HG02763 (cell line): ENCODE results near the gene F8A2.
A peak's percentile ranks its signal among the peaks of the same experiment; 100 is the strongest.
"Not testable (repeated sequence)": the region's sequence is repeated elsewhere in the genome, so short reads cannot be mapped to it uniquely, and the experiment has no call there.

Source experiments
- ATAC-seq: cut with Tn5 transposase; IDR thresholded peaks from one replicate; pipeline ENCODE4 v1.9.1; 2021; ENCODE audit warnings: mild to moderate bottlenecking, moderate library complexity; ENCODE audit not compliant: unreplicated experiment

F8A2 gene

GRCh38 chrX:155381843-155382528 lies at the start of gene F8A2:
Gene F8A2 (plus strand): TSS chrX:155382095. CDS start chrX:155382115, 20 bp downstream.
- peak; percentile 82 for ATAC-seq

GRCh38 chrX:155333544-155334100 lies 48.3 kb upstream of the F8A2 start:
- no peak for ATAC-seq

GRCh38 chrX:155334486-155335336 lies 47.2 kb upstream of the F8A2 start, which contains the start of gene CLIC2:
Gene CLIC2 (minus strand): TSS chrX:155334614. CDS start chrX:155334427, 187 bp downstream.
- ATAC-seq: no peak

GRCh38 chrX:155335337-155335712 lies 46.6 kb upstream of the F8A2 start:
- not testable (repeated sequence) for ATAC-seq

- ATAC-seq: not testable (repeated sequence)
Measured at GRCh38 chrX:155345689-155346088, 36.2 kb upstream of the F8A2 start.

- ATAC-seq: not testable (repeated sequence)
Measured at GRCh38 chrX:155349448-155349847, 32.4 kb upstream of the F8A2 start.

- ATAC-seq: not testable (repeated sequence)
Measured at GRCh38 chrX:155363712-155364111, 18.2 kb upstream of the F8A2 start.

GRCh38 chrX:155373777-155374458 lies 8.0 kb upstream of the F8A2 start:
- not testable (repeated sequence) for ATAC-seq

GRCh38 chrX:155379802-155380201 lies 2.1 kb upstream of the F8A2 start:
- not testable (repeated sequence) for ATAC-seq

- ATAC-seq: peak; percentile 34
Measured at GRCh38 chrX:155382529-155382967, 653 bp downstream of the F8A2 start.

- no peak for ATAC-seq
Measured at GRCh38 chrX:155389634-155390033, 7.7 kb downstream of the F8A2 start.

- ATAC-seq: not testable (repeated sequence)
Measured at GRCh38 chrX:155394747-155395276, 12.9 kb downstream of the F8A2 start.

GRCh38 chrX:155406429-155406828 lies 24.5 kb downstream of the F8A2 start:
- ATAC-seq: no peak

GRCh38 chrX:155417769-155418168 lies 35.9 kb downstream of the F8A2 start:
- no peak for ATAC-seq
